BJ (cell line): Measurements from ENCODE around the gene CLDN2. TPM values are rescaled to one million over a fixed set of nuclear protein-coding genes. Genes with fewer than 3 reads are reported as not detected.

Experiments used
- CTCF ChIA-PET: fragments of 350-600 bp; formaldehyde crosslinking; extraction: SDS; loops from one replicate; lab custom pipeline; 2021; ENCODE audit warnings: antibody characterized with exemption, inconsistent platforms; lab: Yijun Ruan, JAX
- POLR2A ChIA-PET: fragments of 300-600 bp; sonication (Branson Sonifier 250); formaldehyde crosslinking; extraction: SDS; loops from one replicate; lab custom pipeline; 2021; ENCODE audit warnings: antibody characterized with exemption; lab: Charles Lee
- DNase-seq: peaks from one replicate; pipeline ENCODE4 v3.0.0-alpha.2; 2011; ENCODE audit warnings: low read depth
- H3K27me3 ChIP-seq: 2 replicates; pipeline ENCODE4 v1.6.0; 2011; ENCODE audit warnings: low read length; ENCODE audit not compliant: control insufficient read depth, insufficient read depth
- H3K36me3 ChIP-seq: 2 replicates; pipeline ENCODE4 v1.5.1; 2011; ENCODE audit warnings: low read length; ENCODE audit not compliant: control insufficient read depth, insufficient read depth
- H3K4me3 ChIP-seq: 2 replicates; pipeline ENCODE4 v1.5.1; 2011; ENCODE audit warnings: low read depth, mild to moderate bottlenecking, control low read depth, low read length
- CTCF ChIP-seq: IDR thresholded peaks from 2 replicates; pipeline ENCODE4 v1.5.1; 2011; ENCODE audit warnings: low read depth, mild to moderate bottlenecking, control low read depth, inconsistent platforms, low read length, moderate library complexity; ENCODE audit not compliant: insufficient read depth
- polyA plus RNA-seq: library from polyadenylated mRNA; depleted of rRNA; stranded (reverse); fragments of >200 nt; gene quantifications from 2 replicates; pipeline ENCODE4 v1.2.3, GENCODE V29; 2011

The CLDN2 gene
- polyA plus RNA-seq, 1 experiment, result not detected

DNA sequence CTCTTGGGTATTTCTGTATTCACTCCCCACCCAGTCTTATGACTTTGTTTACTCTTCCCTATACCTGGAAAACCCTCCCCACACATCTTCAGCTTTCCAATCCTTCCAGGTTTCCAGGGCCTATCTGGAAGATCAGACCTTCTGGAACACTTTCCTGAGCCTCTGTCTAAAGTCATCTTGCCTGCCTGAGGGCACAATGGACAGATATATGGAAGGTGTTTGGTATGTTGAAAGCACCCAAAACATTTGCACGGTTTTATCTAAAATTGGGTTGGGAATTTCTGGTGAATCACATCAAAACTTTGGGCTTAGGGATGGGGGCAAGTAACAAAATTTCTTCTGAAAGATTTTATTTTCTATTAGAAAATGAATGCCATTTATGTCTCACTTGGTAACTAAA lies 16.0 kb downstream of the CLDN2 start:
- ChIA-PET POLR2A (no interaction called here), CTCF (interaction anchor here (1.1 kb wide), 1 partner anchor 37 kb away, joined by 4 read pairs; no protein-coding TSS in a partner anchor)
- no peak for DNase-seq
- H3K27me3 ChIP-seq, result no peaks in the 10 kb centered on the region
- H3K36me3 ChIP-seq, result no peaks in the 10 kb centered on the region
- TF ChIP-seq CTCF, result no peak
- H3K4me3 ChIP-seq, result no peak overlapping the region

GRCh38 chrX:106939566-106939965 lies 19.4 kb downstream of the CLDN2 start:
- DNase-seq, result no peak
- Histone ChIP-seq H3K4me3 (no peak overlapping the region), H3K27me3 (no peaks in the 10 kb centered on the region), H3K36me3 (no peaks in the 10 kb centered on the region; the same call in 1 of the 2 replicates)
- ChIA-PET POLR2A (no interaction called here), CTCF (no interaction called here)
- no peak for TF ChIP-seq CTCF

GRCh38 chrX:106940068-106940467 lies 19.9 kb downstream of the CLDN2 start:
- Histone ChIP-seq H3K36me3 (no peaks in the 10 kb centered on the region; the same call in 1 of the 2 replicates), H3K27me3 (no peaks in the 10 kb centered on the region), H3K4me3 (no peak overlapping the region)
- POLR2A ChIA-PET, result no interaction called here
- CTCF ChIA-PET, result no interaction called here
- no peak for TF ChIP-seq CTCF
- DNase-seq, result no peak

- Histone ChIP-seq H3K36me3 (no peaks in the 10 kb centered on the region; the same call in none of the 2 replicates), H3K4me3 (no peak overlapping the region), H3K27me3 (no peaks in the 10 kb centered on the region)
- DNase-seq, result no peak
- CTCF ChIA-PET, result interaction anchor here (1.1 kb wide), 1 partner anchor 52 kb away, joined by 4 read pairs; no protein-coding TSS in a partner anchor
- POLR2A ChIA-PET, result no interaction called here
- TF ChIP-seq CTCF, result no peak
Measured at GRCh38 chrX:106946464-106946863, 26.3 kb downstream of the CLDN2 start.

DNA sequence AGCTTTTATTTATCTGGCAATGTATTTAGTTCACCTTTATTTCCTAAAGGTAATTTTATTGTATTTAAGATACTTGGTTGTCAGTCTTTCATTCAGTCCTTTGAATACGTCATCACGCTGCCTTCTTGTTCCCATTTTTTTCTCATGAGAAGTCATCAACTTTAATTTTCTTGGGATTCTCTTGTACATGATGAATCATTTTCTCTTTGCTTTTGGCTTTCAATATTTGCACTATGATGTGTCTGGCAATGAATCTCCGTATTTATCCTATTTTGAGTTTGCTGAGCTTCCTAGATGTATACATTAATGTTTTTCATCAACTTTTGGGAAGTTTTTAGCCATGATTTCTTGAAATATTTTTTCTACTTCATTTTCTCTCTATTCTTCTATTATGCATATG lies 28.4 kb downstream of the CLDN2 start:
- CTCF ChIA-PET, result no interaction called here
- no peak for DNase-seq
- POLR2A ChIA-PET, result no interaction called here
- no peak for TF ChIP-seq CTCF
- Histone ChIP-seq H3K36me3 (no peaks in the 10 kb centered on the region; the same call in none of the 2 replicates), H3K27me3 (no peaks in the 10 kb centered on the region), H3K4me3 (no peak overlapping the region)
